Stimulated activated CD8-positive, alpha-beta memory T cell treated with anti-CD3 and anti-CD28 coated beads, Interleukin-2, amount 100 ng/mL, for 1 hour (primary cell): ENCODE measurements around the gene LHFPL6.

Experiments
- DNase-seq, 2 donors: peaks; one replicate each; pipeline ENCODE4 v3.0.0-alpha.2; 2020; ENCODE audit warnings: low read depth in 2 of 2

Gene LHFPL6

DNA sequence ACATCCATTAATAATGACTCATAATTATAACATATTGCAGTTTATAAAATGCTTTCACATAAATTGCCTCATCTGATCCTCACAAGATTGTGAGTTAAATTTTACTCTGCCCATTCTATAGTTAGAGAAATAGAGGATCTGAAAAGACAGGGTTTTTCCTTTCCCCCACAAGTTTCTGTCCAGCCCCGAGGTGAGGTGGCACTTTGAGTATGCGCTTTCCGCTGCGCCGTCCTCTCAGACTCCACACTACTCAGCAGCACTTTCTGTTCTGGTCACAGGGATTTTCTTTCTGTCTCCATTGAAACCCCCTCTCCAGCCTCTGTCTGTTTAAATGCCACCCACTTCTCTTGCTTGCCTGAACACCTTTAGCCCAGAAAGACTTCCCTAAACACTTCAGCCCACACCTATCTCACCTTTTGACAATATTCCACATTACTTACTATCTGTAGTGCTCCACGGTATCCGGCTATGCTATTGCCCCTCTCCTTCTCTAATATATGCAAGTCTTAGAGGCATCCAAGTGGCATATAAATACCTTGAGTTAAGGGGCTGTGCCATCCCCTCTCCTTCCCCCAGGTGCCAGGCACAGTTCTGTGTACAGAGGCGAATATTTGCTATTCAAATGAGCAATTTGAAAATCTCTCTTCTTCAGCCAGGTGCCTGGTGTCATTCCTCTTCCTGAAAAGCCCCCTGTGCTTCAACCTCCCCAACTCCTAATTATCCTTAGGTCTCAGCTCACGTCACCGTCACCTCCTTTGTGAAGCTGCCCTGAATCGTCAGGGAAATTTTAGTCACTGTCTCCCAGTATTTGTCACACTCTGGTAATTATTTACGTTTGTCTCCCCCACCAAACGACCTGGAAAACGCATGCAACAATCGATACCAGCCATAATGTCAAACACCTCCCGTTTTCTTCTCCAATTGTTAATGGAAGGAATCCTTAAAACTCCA, 296.1 kb downstream of the LHFPL6 start:
- no peak for DNase-seq

DNA sequence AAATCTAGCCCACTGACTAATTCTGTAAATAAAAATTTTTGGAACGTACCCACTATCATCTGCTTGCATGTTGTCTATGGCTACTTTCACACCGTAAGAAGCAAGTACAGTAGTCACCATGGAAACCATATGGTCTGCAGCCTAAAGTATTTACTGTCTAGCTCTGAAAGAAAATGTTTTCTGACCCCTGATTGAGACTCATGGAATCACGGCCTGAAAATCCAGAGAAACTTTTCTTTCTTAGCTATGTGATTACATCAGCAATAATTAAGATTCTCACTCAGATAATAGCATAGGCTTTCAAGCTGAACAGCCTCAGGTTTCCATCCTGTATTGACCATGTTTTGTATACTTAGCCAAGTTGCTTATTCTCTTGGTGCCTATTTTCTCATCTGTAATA, 300.2 kb downstream of the LHFPL6 start:
- no peak for DNase-seq

DNA sequence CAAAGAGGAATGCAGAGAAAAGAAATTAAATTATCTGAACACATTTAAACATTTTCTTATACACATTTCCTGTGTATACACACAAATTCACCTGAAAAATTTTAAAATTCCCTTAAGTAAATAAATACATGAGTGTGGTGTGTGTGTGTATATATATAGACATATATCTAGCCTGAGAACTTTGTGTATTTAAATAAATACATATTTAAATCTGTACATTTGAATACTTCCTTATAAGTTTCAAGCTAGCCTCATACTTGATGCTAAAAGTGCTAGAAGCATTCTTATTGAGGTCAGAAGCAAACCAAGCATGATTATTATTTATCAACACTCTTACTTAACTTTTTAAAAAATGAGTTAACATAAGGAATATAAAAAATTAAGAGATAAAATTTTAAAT, 304.0 kb downstream of the LHFPL6 start:
- DNase-seq, result no peak

DNA sequence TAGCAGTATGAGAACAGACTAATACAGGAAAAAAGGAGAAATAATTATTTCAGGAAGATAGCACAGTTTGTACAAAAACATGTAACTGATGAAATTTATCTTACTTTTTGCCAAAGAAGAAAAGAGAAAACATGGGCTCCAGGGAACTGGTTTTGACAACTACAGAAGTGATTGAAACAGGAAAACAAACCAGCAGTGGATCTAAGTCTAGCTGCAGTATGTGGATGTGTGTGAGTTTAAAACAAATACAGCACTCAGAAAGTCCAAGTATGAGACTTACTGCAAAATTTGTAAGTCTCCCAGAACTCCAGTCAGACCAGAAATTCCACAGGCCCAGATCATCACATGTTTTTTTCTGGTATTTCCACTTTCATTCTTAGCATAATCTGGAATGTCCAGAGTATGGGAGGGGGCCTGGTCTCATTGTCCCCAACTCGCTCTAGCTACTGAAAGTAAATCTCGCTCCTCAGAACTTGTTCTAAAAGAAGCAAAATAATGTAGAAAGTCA, 305.3 kb downstream of the LHFPL6 start:
- no peak for DNase-seq

DNA sequence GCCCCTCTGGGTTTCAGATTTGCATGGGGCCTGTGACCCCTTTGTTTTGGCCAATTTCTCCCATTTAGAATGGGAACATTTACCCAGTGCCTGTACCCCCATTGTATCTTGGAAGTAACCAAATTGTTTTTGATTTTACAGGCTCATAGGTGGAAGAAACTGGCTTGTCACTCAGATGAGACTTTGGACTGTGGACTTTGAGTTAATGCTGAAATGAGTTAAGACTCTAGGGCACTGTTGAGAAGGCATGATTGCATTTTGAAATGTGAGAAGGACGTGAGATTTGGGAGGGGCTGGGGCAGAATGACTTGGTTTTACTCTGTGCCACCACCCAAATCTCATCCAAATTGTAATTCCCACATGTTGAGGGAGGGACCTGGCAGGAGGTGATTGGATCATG, 306.0 kb downstream of the LHFPL6 start:
- no peak for DNase-seq

DNA sequence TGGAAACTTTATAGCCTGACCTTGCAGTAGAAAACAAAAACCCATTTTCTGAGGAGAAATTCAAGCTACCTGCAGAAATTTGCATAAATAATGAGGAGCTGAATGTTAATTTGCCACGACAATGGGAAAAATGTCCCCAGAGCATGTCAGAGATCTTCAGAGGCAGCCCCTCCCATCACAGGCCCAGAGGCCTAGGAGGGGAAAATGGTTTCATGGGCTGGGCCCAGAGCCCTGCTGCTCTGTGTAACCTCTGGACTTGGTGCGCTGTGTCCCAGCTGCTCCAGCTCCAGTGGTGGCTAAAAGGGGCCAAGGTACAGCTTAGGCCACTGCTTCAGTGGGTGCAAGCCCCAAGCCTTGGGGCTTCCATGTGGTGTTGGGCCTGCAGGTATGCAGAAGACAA, 306.8 kb downstream of the LHFPL6 start:
- DNase-seq, result no peak
